HAP-1 (cell line): ENCODE measurements around the gene NTMT1.

Experiments
- DNase-seq, 2 experiments: peaks; one replicate each; pipeline ENCODE4 v3.0.0-alpha.2; 2016 to 2020; ENCODE audit warnings: low spot score in 2 of 2
- H3K27me3 ChIP-seq: fragments of 250-450 bp; sonication (Bioruptor Pico); 2 replicates; pipeline ENCODE4 v1.5.1; 2020; ENCODE audit warnings: low read depth, mild to moderate bottlenecking, moderate library complexity
- H3K36me3 ChIP-seq: fragments of 250-450 bp; sonication (Bioruptor Pico); replicated peaks from 2 replicates; pipeline ENCODE4 v1.5.1; 2020; ENCODE audit warnings: mild to moderate bottlenecking
- H3K4me1 ChIP-seq: fragments of 250-450 bp; sonication (Bioruptor Pico); 2 replicates; pipeline ENCODE4 v1.5.1; 2020; ENCODE audit warnings: mild to moderate bottlenecking
- H3K4me3 ChIP-seq: fragments of 250-450 bp; sonication (Bioruptor Pico); 2 replicates; pipeline ENCODE4 v1.5.1; 2020; ENCODE audit warnings: mild to moderate bottlenecking, moderate library complexity
- H3K9me3 ChIP-seq: fragments of 250-450 bp; sonication (Bioruptor Pico); 2 replicates; pipeline ENCODE4 v1.5.1; 2020; ENCODE audit warnings: mild to moderate bottlenecking, moderate library complexity
- in situ Hi-C: fragments of 300-500 bp; cut with MboI; formaldehyde crosslinking; loops from 3 replicates; pipeline ENCODE4 v1.14.3; 2020; ENCODE audit warnings: low sequenced_read_pairs, inconsistent platforms, mixed read lengths

Gene NTMT1

DNA sequence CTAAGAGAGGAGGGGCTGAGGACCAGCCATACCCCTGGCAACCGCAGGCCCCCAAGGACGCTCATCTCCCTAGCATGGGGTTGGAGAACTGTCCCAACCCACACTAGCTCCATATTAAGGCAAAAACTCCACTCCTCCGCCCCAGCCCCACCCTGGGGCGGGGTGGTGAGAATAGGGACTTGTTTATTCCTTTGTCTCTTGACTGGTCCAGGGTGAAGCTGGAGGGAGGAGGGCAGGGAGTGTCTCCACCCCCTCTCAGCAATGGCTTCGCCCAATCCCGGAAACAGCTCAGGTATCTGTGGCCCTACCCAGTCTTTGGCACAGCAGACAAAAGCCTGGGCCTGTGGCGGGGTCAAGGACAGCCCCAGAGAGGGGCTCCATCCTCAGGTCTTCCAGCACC lies 56.4 kb downstream of the NTMT1 start:
- no peak overlapping the region for H3K4me3 ChIP-seq
- H3K27me3 ChIP-seq: no peaks in the 10 kb centered on the region
- H3K4me1 ChIP-seq: no peaks in the 10 kb centered on the region
- in situ Hi-C loops: no loop called here
- peak in 1 of 2 experiments; percentile 42 for DNase-seq
- H3K9me3 ChIP-seq: no peaks in the 10 kb centered on the region
- H3K36me3 ChIP-seq: no peaks in the 10 kb centered on the region

DNA sequence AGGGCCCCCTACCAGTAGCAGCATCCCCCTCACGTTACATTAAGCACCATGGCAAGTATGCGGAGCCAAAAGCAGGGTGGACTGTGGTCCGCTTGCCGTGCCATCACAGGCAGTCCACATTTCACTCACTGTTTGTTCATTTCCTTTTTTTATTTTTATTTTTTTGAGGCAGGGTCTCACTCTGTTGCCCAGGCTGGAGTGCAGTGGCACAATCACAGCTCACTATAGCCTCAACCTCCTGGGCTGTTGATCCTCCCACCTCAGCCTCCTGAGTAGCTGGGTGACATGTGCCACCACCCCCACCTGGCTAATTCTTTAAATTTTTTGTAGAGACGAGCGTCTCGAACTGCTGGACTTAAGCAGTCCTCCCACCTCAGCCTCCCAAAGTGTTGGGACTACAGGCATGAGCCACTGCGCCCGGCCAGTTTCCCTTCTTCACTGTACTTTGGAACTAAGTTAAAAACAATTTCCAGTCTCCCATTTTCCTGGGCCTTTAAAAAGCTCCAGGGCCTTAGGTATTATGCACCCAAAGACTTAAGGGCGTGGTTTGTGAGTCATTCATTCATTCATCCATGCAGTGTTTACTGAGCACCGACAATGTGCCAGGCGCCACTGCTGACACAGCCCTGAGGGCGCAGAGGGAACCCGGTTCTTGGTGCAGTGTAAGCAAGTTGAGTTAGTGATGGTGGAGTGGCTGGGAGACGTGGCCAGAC lies 59.4 kb downstream of the NTMT1 start:
- no peaks in the 10 kb centered on the region for H3K27me3 ChIP-seq
- H3K4me3 ChIP-seq: no peak overlapping the region
- no peaks in the 10 kb centered on the region for H3K9me3 ChIP-seq
- DNase-seq: no peak
- no peaks in the 10 kb centered on the region for H3K36me3 ChIP-seq
- in situ Hi-C loops: no loop called here
- no peaks in the 10 kb centered on the region for H3K4me1 ChIP-seq
